ENCODE data around the gene HPN.
A peak's percentile ranks its signal among the peaks of the same experiment; 100 is the strongest.
"Not testable (repeated sequence)": the region's sequence is repeated elsewhere in the genome, so short reads cannot be mapped to it uniquely, and the experiment has no call there.

The HPN gene

GRCh38 chr19:35044317-35045117, 3.0 kb downstream of the HPN start:
- DNase-seq, result peak; percentile 35

- no peak for DNase-seq
These were observed 4.3 kb downstream of the HPN start for GRCh38 chr19:35045667-35046300.

DNA sequence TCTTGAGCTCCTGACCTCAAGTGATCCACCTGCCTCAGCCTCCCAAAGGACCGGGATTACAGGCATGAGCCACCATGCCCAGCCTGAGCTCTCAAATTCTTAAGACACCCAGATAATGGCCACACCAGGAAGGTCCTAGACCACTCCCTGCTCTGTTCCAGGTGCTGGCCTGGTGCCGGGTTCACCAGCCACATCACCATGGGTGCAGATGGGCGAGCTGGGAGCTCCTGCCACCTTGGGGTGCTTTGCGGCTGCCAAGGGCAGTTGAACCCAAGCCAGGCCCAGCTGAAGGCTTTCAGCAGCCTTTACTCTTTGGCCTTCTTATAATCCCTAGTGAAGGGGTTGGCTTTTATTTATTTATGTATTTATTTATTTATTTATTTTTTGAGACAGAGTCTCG, 4.9 kb downstream of the HPN start:
- DNase-seq, result no peak

DNA sequence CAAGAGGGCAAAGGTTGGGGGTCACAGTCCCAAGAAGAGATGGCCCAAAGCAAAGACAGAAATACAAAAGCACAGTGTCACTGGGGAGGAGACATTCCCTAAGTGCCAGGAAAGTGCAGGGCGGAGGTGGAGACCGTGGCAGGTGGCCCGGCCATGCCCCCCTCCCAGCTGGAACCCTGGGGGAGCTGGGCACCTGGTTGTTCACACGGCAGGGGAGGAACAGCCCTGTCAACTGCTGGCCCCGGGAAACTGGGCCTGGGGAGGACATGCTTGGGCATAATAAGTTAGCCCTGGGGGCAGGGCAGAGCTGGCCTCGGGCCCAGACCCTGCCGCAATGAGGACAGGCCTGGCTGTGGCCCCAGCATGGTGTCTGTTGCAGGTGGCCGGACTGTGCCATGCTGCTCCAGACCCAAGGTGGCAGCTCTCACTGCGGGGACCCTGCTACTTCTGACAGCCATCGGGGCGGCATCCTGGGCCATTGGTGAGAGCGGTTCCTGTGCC, 7.4 kb downstream of the HPN start:
- DNase-seq, result peak; percentile 66

- DNase-seq, result no peak
These were observed 7.9 kb downstream of the HPN start for GRCh38 chr19:35049456-35049855.

DNA sequence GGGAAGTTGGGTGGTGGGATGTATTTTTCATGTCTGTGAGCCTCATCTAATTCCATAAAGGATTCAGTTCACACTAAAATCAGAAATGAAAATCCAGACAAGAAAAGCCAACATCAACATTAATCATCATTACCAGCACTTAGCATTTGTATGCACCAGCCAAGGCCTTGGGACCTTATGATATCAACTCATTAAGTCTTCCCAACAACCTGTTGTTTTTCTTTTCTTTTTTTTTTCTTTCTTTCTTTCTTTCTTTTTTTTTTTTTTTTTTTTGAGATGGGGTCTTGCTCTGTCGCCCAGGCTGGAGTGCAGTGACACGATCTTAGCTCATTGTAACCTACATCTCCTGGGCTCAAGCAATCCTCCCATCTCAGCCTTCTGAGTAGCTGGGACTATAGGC, 9.1 kb downstream of the HPN start:
- DNase-seq, result not testable (repeated sequence)

- not testable (repeated sequence) for DNase-seq
These were observed 9.7 kb downstream of the HPN start for GRCh38 chr19:35051268-35051667.

DNA sequence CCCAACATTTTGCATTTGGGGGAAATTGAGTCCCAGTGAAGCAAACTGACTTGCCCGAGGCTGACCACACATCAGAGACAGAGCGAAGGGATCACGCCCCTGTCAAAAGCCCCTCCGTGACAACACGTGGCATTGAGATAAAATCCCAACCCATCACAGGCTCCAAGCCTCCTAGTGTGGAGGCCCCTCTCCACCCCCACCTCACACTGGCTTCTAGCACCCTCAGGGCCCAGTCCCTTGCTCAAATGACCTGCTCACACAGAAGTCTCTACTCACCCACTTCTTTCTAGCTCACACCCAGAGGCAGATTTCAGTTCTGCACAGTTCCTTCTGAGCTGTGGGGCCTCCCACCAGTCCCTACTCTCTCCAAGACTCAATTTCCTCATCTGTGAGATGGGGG, 10.3 kb downstream of the HPN start:
- no peak for DNase-seq

DNA sequence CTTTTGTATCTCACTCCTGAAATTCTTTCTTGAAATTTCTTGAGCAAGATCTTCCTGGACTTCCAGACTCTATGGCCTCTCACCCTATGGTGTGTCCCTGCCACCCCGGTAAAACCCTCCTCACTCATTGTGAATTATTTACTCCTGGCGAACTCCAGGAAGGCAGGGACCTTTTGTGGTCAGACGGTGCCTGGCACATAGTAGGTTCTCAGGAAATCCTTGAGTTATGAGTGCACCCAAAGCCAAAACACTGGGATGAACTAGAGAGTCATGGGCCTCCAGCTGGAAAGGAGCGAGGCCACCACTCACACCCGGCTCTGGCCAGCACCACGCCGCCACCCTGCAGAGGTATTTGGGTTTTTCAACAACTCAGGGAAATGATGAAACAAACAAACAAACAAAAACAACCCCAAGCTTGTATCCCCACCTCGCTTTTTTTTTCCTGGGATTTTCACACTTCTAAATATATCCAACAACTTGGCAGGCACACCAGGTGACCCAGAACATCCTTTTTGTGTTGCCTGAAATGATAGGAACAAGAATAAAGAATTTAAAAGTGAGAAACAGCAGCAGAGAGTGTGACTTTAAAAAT, 11.2 kb downstream of the HPN start:
- DNase-seq, result no peak

GRCh38 chr19:35053667-35054293, 12.3 kb downstream of the HPN start:
- no peak for DNase-seq

DNA sequence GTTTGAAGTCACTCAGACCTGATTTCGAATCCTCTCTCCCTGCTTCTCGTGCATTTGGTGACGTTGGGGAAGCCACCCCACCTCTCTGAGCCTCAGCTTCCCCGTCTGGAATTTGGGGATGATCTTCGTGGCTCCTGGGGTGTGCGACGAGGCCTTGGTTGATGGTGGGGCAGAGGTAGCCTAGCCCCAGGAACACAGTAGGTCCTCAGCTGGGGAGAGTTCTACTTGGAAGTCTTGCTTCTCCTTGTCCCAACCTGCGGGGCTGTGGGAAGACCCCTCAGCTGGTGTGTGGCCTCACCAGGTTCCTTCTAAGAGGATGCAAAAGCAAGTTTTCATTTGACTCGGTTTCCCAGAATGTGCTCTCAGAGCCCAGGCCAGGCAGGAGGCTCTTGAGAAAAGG, 13.1 kb downstream of the HPN start:
- DNase-seq, result no peak

GRCh38 chr19:35055715-35056179, 14.2 kb downstream of the HPN start:
- peak; percentile 9 for DNase-seq

- DNase-seq, result no peak
These were observed 15.1 kb downstream of the HPN start for GRCh38 chr19:35056513-35057063.

DNA sequence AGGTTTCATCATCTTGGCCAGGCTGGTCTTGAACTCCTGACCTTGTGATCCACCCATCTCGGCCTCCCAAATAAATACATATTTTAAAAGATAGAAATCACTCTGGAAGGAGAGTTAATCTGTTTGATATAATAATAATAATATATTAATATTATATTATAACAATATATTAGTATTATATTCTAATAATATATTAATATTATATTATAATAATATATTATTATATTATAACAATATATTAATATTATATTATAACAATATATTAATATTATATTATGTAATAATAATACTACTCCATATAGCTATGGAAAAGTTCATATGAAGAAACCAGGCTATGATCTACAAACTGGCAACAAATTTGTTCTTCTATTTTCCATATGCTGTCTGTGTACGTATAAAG, 16.8 kb downstream of the HPN start:
- DNase-seq, result no peak

GRCh38 chr19:35059006-35059798, 17.7 kb downstream of the HPN start:
- DNase-seq, result no peak

DNA sequence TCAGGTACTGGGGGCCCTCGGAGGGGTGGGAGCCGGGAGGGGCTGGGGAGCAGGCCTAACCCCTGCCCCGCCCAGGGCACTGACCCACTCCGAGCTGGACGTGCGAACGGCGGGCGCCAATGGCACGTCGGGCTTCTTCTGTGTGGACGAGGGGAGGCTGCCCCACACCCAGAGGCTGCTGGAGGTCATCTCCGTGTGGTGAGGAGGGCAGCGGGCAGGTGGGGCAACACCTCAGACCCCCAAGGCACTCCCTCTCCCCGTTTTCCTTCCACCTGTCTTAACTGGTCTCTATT, 18.2 kb downstream of the HPN start:
- DNase-seq, result no peak

GRCh38 chr19:35060160-35060855, 18.8 kb downstream of the HPN start:
- no peak for DNase-seq

DNA sequence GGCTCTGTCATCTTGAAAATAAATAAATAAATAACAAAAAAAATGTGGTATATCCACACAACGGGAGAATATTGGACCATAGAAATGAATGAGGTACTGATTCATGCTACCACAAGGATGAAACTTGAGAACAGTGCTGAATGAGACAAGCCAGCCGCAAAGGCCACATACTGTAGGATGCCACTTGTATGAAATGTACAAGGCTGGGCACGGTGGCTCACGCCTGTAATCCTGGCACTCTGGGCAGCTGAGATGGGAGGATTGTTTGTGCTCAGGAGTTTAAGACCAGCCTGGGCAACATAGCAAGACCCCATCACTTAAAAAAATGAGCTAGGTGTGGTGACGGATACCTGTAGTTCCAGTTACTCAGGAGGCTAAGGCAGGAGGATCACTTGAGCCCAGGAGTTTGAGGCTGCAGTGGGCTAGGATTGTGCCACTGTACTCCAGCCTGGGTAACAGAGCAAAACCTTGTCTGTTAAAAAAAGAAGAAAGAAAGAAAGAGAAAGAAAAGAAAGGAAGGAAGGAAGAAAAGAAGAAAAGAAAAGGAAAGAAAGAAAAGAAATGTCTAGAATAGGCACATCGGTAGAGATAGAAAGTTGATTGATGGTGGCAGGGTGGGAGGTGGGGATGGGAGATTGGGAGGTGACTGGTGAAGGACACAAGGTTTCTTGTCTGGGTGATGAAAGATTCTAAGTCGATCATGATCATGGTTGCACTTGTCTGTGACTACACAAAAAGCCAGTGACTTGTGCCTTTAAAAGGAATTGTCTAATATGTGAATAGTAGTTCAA, 20.3 kb downstream of the HPN start:
- no peak for DNase-seq

- DNase-seq, result no peak
These were observed 21.4 kb downstream of the HPN start for GRCh38 chr19:35062942-35063341.

DNA sequence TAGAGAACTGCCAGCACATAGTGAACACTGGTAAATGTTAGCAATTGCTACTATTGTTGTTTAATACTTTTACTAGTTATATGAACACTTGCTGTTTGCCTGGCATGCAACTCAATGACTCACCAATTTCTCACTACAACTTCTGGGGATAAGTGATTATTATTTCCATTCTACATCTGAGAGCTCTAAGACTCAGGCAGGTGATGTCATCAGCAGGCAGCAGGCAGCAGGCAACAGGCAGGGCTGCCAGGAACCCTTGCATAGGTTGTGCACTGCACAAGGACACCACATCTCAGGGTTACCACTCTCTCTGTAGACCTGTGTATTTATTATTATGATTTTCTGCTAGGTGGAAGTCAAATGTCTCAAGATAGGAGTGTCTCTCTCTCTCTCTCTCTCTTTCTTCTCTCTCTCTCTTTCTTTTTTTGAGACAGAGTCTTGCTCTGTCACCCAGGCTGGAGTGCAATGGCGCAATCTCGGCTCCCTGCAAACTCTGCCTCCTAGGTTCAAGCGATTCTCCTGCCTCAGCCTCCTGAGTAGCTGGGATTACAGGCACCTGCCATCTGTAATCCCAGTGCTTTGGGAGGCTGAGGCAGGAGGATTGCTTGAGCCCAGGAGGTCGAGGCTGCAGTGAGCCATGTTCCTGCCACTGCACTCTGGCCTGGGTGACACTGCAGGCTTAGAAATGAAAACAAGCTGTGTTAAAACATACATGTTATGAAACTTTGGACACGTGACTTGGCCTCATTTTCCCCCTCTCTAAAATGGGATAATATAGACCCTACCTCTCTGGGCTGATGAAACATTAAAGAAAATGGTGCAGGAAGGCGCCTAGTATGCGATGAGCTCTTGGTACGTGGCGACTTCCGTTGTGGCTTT, 22.7 kb downstream of the HPN start:
- DNase-seq, result no peak
